Upper lobe of right lung (tissue), 1 donor: ENCODE data around the gene CDC42EP3. TPM values are rescaled to one million over a fixed set of nuclear protein-coding genes. Genes with fewer than 3 reads are reported as not detected.

Experiments used
- ATAC-seq: fragments of 200-7000 bp; cut with Tn5 transposase; one replicate; pipeline ENCODE4 v1.9.1; 2020; ENCODE audit warnings: mild to moderate bottlenecking, moderate library complexity
- DNase-seq: peaks from one replicate; pipeline ENCODE4 v3.0.0-alpha.2; 2020
- H3K27ac ChIP-seq: fragments of 200-600 bp; one replicate; pipeline ENCODE4 v1.8.0; 2022
- H3K27me3 ChIP-seq: fragments of 200-600 bp; one replicate; pipeline ENCODE4 v1.8.0; 2022; ENCODE audit warnings: mild to moderate bottlenecking
- H3K36me3 ChIP-seq: fragments of 200-600 bp; one replicate; pipeline ENCODE4 v1.8.0; 2022
- H3K4me1 ChIP-seq: fragments of 200-600 bp; one replicate; pipeline ENCODE4 v1.8.0; 2022
- H3K4me3 ChIP-seq: fragments of 200-600 bp; one replicate; pipeline ENCODE4 v1.8.0; 2022; ENCODE audit warnings: mild to moderate bottlenecking
- H3K9me3 ChIP-seq: fragments of 200-600 bp; one replicate; pipeline ENCODE4 v1.8.0; 2022
- CTCF ChIP-seq: fragments of 200-600 bp; IDR thresholded peaks from one replicate; pipeline ENCODE4 v1.8.0; 2022; ENCODE audit warnings: antibody characterized with exemption
- intact Hi-C: fragments of 100-400 bp; cut with DNase I; formaldehyde crosslinking; loops from one replicate; pipeline ENCODE4 v1.11.0; 2022
- total RNA-seq: library from RNA; stranded (reverse); fragmentation: NEBNext Ultra II Directional; extraction: Animal tissue kit (Norgen Biotek cat#: 25700); gene quantifications from one replicate; pipeline ENCODE4 v1.2.1, GENCODE V29; 2021
- donor health status: DM: no; HTN: yes; CAD: no; lungs with severe emphysema.

The CDC42EP3 gene
- total RNA-seq, 1 donor from 2014 or later = 71.1 TPM

DNA sequence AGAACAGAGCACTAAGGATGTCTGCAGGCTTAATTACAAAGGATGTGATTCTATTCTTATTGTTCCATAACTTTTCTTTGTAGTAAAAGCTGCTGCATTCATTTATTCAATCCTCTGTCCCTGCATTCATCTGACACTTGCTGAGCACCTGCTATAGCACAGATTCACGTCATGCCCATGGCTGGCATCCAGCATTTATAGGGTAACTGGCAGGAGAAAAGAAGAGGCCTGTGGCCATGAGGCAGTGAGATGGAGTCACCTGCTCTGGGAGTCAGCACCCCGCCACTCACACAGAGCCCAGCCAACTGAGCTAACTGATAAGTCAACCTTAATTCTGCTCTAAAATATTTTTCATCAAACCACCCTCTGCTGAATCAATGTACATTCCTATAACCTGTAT lies 18.3 kb upstream of the CDC42EP3 start:
- no peaks in the 10 kb centered on the region for H3K27me3 ChIP-seq
- no peak overlapping the region for H3K4me3 ChIP-seq
- DNase-seq (no peak), ATAC-seq (no peak)
- H3K9me3 ChIP-seq = no peaks in the 10 kb centered on the region
- H3K36me3 ChIP-seq = no peaks in the 10 kb centered on the region
- H3K4me1 ChIP-seq = peaks cover 6% of the 10 kb centered on the region
- no peak overlapping the region for H3K27ac ChIP-seq
- intact Hi-C loops = no loop called here
- no peak for TF ChIP-seq CTCF

DNA sequence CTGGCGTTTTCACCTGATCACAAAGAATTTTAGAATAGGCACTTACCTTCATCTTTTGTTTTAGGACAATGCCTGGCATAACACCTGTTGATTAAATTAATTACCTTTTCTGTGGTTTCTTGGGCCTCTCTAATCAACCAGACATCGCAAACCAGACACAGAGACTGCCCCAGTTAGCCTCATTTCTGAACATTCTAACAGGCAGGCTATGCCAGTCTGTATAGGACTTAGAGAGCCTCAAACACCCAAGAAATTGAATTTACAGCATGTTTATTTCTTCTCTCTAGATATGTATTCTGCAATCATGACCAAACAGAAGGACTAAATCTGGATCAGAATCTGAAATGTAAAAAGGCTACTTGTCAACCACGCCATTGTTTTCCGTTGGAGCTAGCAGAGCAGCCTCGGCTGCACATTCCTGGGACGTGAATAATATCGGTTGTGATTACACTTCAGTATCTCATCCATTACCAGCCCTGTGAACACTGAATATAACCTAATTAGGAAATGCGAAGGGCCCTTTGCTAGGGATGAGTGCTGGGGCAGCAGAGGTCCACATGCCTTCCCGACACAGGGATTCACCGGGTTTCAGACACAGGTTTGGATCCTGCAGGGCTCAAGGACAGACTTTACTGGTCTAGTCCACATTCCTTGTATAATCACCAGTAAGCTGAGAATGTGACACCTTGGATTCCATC lies 17.5 kb upstream of the CDC42EP3 start:
- Histone ChIP-seq H3K27me3 (no peaks in the 10 kb centered on the region), H3K4me1 (peaks cover 6% of the 10 kb centered on the region), H3K9me3 (no peaks in the 10 kb centered on the region), H3K27ac (peak overlapping the region; percentile 34), H3K36me3 (no peaks in the 10 kb centered on the region), H3K4me3 (no peak overlapping the region)
- intact Hi-C loops = no loop called here
- TF ChIP-seq CTCF = no peak
- DNase-seq (no peak), ATAC-seq (peak; percentile 37)

DNA sequence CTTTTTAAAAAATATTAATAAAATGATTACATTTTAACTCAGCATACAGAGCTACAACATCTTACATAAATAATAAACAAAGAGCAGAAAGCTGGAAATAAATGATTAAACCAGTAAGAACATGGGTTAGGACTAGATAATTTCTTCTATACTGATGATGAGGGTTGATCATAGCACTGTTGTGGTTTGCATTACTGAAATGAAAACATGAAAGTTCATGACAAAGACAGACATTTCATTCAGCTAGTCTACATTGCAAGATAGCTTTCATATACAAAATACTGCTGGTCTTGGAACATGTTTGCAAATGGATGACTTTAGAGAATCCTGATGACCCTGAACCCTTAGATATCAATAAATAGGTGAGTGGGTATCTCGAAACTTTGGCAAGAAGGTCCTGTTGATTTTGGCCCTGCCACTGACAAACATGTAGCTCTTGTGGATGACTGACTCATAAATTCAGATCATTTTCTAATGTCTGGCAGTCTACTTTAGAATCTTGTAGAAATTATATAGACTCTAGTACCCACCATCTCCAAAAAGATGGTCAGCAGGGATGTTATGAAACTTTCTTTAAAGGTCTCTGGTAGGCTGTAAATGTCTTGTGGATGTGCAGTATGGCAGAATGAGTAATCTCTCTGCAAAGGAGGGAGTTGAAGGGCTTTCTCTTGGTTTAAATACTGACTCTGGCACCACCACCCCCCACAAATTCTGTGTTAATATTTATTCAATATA lies 15.5 kb upstream of the CDC42EP3 start:
- ATAC-seq (no peak), DNase-seq (no peak)
- TF ChIP-seq CTCF = no peak
- H3K4me3 ChIP-seq = no peak overlapping the region
- no peak overlapping the region for H3K27ac ChIP-seq
- intact Hi-C loops = no loop called here
- H3K9me3 ChIP-seq = no peaks in the 10 kb centered on the region
- peaks cover 11% of the 10 kb centered on the region for H3K4me1 ChIP-seq
- no peaks in the 10 kb centered on the region for H3K27me3 ChIP-seq
- no peaks in the 10 kb centered on the region for H3K36me3 ChIP-seq

GRCh38 chr2:37684809-37685208 lies 13.4 kb upstream of the CDC42EP3 start:
- Histone ChIP-seq H3K27me3 (no peaks in the 10 kb centered on the region), H3K27ac (no peak overlapping the region), H3K36me3 (no peaks in the 10 kb centered on the region), H3K4me1 (peaks cover 7% of the 10 kb centered on the region), H3K4me3 (no peak overlapping the region), H3K9me3 (no peaks in the 10 kb centered on the region)
- intact Hi-C loops = no loop called here
- DNase-seq (no peak), ATAC-seq (no peak)
- TF ChIP-seq CTCF = no peak

GRCh38 chr2:37683921-37684780 lies 12.7 kb upstream of the CDC42EP3 start:
- no peak for TF ChIP-seq CTCF
- Histone ChIP-seq H3K4me1 (peaks cover 5% of the 10 kb centered on the region), H3K27ac (no peak overlapping the region), H3K9me3 (no peaks in the 10 kb centered on the region), H3K4me3 (no peak overlapping the region), H3K36me3 (no peaks in the 10 kb centered on the region), H3K27me3 (no peaks in the 10 kb centered on the region)
- DNase-seq = no peak
- intact Hi-C loops = no loop called here
- peak; percentile 74 for ATAC-seq
